ENCODE measurements around the gene STK40.
A peak's percentile ranks its signal among the peaks of the same experiment; 100 is the strongest.

Gene STK40

DNA sequence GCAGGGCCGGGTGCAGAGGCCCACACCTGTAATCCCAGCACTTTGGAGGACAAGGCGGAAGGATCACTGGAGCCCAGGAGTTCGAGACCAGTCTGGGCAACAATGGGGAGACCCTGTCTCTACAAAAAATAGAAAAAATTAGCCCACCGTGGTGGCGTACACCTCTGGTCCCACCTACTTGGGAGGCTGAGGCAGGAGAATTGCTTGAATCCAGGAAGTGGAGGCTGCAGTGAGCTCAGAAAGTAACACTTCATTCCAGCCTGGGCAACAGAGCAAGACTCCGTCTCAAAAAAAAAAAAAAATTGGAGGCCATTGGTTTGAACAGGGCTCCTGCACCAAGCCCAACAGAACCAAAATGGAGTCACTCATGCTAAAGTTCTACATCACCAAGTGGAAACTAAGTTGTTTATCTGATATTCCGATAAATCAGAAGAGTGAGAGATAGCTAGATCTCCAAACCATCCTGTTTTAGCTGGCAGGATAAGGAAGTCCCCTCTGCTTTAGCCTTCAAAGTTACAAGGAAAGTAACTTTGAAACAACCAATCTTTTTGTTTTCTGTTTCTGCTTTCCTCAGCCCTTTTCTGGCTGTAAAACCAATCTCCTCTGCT lies 12.8 kb upstream of the STK40 start:
- DNase-seq (ENCODE audit: low read depth, low spot score), result no peak
- peak overlapping the region; percentile 61 for H3K27ac ChIP-seq

DNA sequence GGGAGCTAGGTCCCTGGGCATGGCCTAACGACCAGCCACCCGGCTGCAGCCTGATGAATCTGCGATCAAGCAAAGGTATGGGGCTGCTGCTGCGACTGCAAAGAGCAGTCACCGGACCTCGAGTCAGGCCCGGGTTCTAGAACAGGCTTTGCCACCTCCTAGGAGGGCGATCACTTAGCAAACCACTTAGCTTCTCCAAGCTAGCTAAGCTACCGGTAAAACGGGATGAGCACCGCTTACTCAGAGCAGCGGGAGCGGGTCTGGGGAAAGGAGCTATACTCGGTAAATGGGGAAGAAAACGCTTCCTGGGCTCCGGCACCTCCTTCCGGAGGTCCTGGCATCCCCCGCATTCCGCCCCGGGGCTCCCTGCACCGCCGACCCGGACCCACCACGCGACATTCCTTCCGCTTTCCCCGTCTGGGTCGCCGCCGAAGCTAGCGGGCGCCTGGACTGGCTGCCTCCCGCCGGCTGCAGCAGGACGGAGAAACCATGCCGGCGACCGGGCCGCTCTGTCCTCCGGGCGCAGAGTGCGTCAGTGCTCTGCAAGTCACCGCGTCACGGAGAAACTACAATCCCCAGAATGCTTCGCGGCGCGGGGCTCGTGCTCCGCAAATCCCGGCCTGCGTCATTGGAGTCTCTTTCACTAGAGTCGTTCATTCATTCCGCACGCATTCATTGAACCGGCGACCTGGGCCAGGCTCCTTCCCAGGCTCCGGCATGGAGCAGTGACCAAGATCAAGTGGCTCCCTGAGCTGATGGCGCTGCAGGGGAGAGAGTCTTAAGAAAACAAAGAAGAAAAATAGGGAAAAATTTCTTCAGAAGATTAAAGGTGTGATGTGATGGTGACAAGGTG lies 11.9 kb upstream of the STK40 start, which contains the start of gene LSM10:
Gene LSM10, minus strand, starts transcription at position 531 of the 853 bp plus-strand sequence. CDS start 3,779 bp downstream, outside the sequence.
- DNase-seq (ENCODE audit: low read depth, low spot score), result peak; percentile 60
- peak within 1 kb of the TSS; percentile 61 for H3K27ac ChIP-seq

DNA sequence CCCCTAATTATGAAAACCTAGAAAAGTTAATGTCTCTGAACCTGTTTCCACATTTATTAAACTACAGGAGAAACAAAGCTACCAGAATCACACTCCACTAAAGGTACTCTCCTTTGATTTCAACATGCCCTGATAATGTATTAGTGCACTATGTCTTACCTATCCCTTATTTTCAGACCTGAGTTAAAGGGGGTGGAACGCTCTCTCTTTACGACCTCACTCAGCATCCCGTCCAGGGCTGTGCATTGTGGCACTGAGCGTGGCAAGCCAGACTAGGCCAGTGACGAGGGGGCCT lies 11.3 kb upstream of the STK40 start:
- DNase-seq (ENCODE audit: low read depth, low spot score), result no peak

GRCh38 chr1:36396359-36396758 lies 10.6 kb upstream of the STK40 start:
- no peak for DNase-seq (ENCODE audit: low read depth, low spot score)
- no peak overlapping the region for H3K27ac ChIP-seq

More for the DNA sequence above, 11.3 kb upstream of the STK40 start:
- peak overlapping the region; percentile 61 for H3K27ac ChIP-seq

DNA sequence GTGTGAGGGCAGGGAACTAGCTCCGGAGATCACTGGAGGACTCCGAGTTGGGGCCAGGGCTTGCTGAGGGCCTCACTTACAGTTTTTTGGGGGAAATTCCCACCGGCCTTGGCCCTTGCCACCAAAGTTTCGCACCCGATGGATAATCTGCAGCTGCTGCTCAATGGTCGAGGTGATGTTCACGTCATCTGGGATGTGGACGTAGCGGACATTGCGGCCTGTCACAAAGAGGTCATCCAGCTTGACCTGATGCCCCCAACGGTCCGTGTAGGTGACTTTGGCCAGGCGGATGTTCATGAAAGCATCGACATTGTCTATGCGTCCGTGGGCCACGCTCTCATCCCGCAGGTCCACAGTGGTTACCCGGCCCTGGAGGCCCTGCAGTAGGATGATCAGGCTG lies 8.0 kb upstream of the STK40 start:
- no peak overlapping the region for H3K27ac ChIP-seq
- no peak for DNase-seq (ENCODE audit: low read depth, low spot score)

DNA sequence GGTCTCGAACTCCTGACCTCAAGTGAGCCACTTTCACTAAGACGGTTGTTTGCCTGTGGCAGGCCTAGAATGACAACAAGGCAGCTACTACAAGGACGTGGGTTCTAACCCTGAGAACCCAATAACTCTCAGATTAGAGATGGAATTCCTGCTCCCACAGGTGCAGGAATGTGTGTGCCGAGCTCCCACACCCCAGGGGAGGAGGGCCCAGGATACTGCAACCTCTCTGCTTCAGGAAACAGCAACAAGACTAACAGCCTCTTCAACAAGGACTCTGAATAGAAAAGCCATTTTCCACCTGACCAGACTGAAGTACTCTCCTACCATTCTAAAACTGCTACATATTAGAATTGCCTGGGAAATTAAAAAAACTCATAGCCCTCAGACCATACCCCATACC lies 7.1 kb upstream of the STK40 start:
- no peak overlapping the region for H3K27ac ChIP-seq

DNA sequence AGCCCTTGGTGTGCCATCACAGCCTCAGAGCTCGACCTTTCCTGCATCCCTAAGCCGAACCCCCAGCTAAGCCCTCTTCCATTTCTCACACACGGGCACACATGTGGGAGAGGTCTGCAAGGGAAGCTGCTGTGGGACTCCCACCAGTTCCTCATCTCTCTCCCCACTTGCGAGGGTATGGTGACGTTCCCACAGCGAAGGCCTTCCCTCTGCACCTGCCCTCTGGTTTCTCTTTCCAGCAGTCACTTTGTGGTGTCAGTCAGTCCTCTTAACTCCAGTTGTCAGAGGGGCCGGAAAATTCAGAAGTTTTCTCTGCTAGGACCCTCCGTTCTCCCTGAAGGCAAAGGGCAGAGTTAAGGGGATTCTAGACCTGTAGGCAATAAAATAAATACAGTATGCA lies 5.5 kb upstream of the STK40 start:
- H3K27ac ChIP-seq, result no peak overlapping the region
- no peak for DNase-seq (ENCODE audit: low read depth, low spot score)

More for the DNA sequence above, 7.1 kb upstream of the STK40 start:
- DNase-seq (ENCODE audit: low read depth, low spot score), result no peak

- no peak for DNase-seq (ENCODE audit: low read depth, low spot score)
- H3K27ac ChIP-seq, result no peak overlapping the region
These were observed 4.7 kb upstream of the STK40 start for GRCh38 chr1:36390411-36390810.

DNA sequence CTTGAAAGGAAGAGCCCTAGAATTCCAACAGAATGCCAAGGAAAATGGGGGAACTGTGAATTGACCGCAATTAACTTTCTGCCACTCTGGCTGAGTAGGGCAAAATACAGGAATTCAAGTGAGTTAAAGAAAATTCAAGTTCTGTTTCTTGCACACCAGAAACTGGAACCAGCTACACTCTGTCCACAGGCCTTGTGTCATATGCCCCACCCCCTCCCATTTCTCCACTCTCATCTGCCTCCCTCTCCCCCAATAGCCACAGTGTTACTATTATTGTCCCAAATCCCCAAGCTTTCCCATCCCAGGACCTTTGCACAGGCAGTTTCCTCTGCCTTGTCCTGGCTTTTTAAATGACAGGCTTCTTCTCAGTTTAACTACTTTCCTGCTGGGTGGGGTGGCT lies 4.3 kb upstream of the STK40 start:
- H3K27ac ChIP-seq, result no peak overlapping the region
- DNase-seq (ENCODE audit: low read depth, low spot score), result no peak

DNA sequence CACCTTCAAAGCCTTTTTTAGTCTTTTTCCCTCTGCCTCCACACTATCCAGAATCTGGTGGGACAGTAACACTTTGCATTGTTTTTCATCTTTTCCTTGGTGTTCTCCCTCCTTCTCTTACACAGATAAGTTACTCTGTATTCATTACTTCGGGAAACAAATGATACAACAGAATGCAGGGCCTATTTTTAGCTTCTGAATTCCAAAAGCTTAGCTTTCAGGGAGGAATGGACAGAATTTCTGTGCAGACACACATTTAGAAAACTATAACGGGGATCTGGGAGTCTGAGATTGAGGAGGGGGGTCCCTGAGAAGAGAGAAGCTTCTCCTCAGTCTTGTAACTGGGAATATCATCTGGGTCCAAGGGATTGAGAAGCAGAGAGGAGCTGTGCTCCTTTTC lies 3.5 kb upstream of the STK40 start:
- H3K27ac ChIP-seq, result no peak overlapping the region

GRCh38 chr1:36387141-36387949 lies 1.6 kb upstream of the STK40 start:
- no peak for DNase-seq (ENCODE audit: low read depth, low spot score)
- H3K27ac ChIP-seq, result peak overlapping the region; percentile 100

More for the DNA sequence above, 3.5 kb upstream of the STK40 start:
- no peak for DNase-seq (ENCODE audit: low read depth, low spot score)

- peak; percentile 100 for DNase-seq (ENCODE audit: low read depth, low spot score)
- peak overlapping the region; percentile 100 for H3K27ac ChIP-seq
These were observed 779 bp upstream of the STK40 start for GRCh38 chr1:36386265-36387140.

GRCh38 chr1:36384542-36385409 lies 948 bp downstream of the STK40 start:
- DNase-seq (ENCODE audit: low read depth, low spot score), result no peak
- H3K27ac ChIP-seq, result peak overlapping the region; percentile 100

- DNase-seq (ENCODE audit: low read depth, low spot score), result no peak
These were observed 2.5 kb downstream of the STK40 start for GRCh38 chr1:36383240-36383639.

GRCh38 chr1:36382669-36383068 lies 3.1 kb downstream of the STK40 start:
- H3K27ac ChIP-seq, result no peak overlapping the region
- no peak for DNase-seq (ENCODE audit: low read depth, low spot score)

More at GRCh38 chr1:36383240-36383639, 2.5 kb downstream of the STK40 start:
- H3K27ac ChIP-seq, result no peak overlapping the region

DNA sequence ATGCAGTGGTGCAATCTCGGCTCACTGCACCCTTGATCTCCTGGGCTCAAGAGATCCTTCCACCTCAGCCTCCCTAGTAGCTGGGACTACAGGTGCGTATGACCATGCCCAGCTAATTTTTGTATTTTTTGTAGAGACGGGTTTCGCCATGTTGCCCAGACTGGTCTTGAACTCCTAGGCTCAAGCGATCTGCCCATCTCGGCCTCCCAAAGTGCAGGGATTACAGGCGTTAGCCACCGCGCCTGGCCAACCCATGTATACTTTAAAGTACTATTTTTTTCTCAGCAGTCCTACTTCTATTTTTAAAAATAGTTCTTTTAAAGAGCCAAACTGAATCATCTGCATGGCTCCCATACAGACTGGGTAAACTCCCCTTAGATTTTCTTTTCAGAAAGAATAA lies 3.5 kb downstream of the STK40 start:
- no peak for DNase-seq (ENCODE audit: low read depth, low spot score)
- H3K27ac ChIP-seq, result no peak overlapping the region

DNA sequence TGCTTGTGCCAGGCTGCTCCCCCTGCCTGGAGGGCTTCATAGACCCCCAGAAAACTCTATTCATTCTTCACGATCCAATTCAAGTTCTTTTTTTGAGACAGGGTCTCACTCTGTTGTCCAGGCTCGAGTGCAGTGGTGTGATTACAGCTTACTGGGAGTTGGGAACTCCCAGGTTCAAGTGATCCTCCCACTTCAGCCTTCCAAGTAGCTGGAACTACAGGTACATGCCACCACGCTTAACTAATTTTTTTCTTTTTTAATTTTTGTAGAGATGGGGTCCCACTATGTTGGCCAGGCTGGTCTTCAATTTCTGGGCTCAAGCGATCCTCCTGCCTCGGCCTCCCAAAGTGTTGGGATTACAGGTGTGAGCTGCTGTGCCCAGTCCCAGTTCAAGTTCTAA lies 4.3 kb downstream of the STK40 start:
- H3K27ac ChIP-seq, result no peak overlapping the region
- DNase-seq (ENCODE audit: low read depth, low spot score), result no peak

GRCh38 chr1:36380782-36381181 lies 4.9 kb downstream of the STK40 start:
- H3K27ac ChIP-seq, result no peak overlapping the region

GRCh38 chr1:36380143-36380619 lies 5.5 kb downstream of the STK40 start:
- no peak overlapping the region for H3K27ac ChIP-seq

More at GRCh38 chr1:36380782-36381181, 4.9 kb downstream of the STK40 start:
- no peak for DNase-seq (ENCODE audit: low read depth, low spot score)

More at GRCh38 chr1:36380143-36380619, 5.5 kb downstream of the STK40 start:
- DNase-seq (ENCODE audit: low read depth, low spot score), result no peak
